Heart right ventricle (tissue), 16 donors: ENCODE data around the gene C1QTNF1. TPM values are rescaled to one million over a fixed set of nuclear protein-coding genes. Genes with fewer than 3 reads are reported as not detected.

Experiments used
- ATAC-seq, 8 donors: fragments of 200-7000 bp; cut with Tn5 transposase; one replicate each; pipeline ENCODE4 v1.9.1; 2020; ENCODE audit warnings: mild to moderate bottlenecking in 8 of 8, moderate library complexity in 8 of 8, moderate number of reproducible peaks in 1 of 8
- DNase-seq, 2 donors: peaks; one replicate each; pipeline ENCODE4 v3.0.0-alpha.2; 2020
- H3K27ac ChIP-seq, 10 donors: fragments of 200-600 bp; sonication (generic) in 2 of 10; one replicate each; pipeline versions ENCODE4 v1.5.0 to v1.8.0; 2020 to 2022; ENCODE audit warnings: mild to moderate bottlenecking in 3 of 10
- H3K27me3 ChIP-seq, 7 donors: fragments of 200-600 bp; one replicate each; pipeline ENCODE4 v1.8.0; 2021 to 2022; ENCODE audit warnings: mild to moderate bottlenecking in 2 of 7
- H3K36me3 ChIP-seq, 9 donors: fragments of 200-600 bp; sonication (generic) in 1 of 9; one replicate each; pipeline versions ENCODE4 v1.5.0 to v1.8.0; 2020 to 2022; ENCODE audit warnings: mild to moderate bottlenecking in 2 of 9
- H3K4me1 ChIP-seq, 9 donors: fragments of 200-600 bp; sonication (generic) in 1 of 9; one replicate each; pipeline versions ENCODE4 v1.5.0 to v1.8.0; 2020 to 2022; ENCODE audit warnings: mild to moderate bottlenecking in 4 of 9
- H3K4me3 ChIP-seq, 10 donors: fragments of 200-600 bp; sonication (generic) in 2 of 10; one replicate each; pipeline versions ENCODE4 v1.5.0 to v1.8.0; 2020 to 2022; ENCODE audit warnings: mild to moderate bottlenecking in 7 of 10, moderate library complexity in 2 of 10
- H3K9me3 ChIP-seq, 11 donors: fragments of 200-600 bp in 10 of 11; sonication (generic) in 2 of 11; one replicate each; pipeline versions ENCODE4 v1.5.0 to v1.8.0; 2013 to 2022; ENCODE audit warnings: mild to moderate bottlenecking in 2 of 11, control low read depth in 1 of 11, moderate library complexity in 1 of 11
- WGBS, 2 donors: extraction: QIAGEN DNeasy Blood & Tissue Kit; methylation state at CpG; one replicate each; pipeline ENCODE4 v1.1.7; 2013; ENCODE audit warnings: inconsistent platforms in 1 of 2; 5-methylcytosine and 5-hydroxymethylcytosine counted together
- intact Hi-C, 10 donors: fragments of 100-400 bp; cut with DNase I; formaldehyde crosslinking; loops; one replicate each; pipeline versions ENCODE4 v1.11.1 to v1.14.2; 2022
- polyA plus RNA-seq, 2 donors: library from polyadenylated mRNA; stranded (reverse); fragments of 200-250 nt; gene quantifications; one replicate each; pipeline ENCODE4 v1.2.3, GENCODE V29; 2013
- total RNA-seq, 10 donors: library from RNA; stranded (reverse); fragmentation: NEBNext Ultra II Directional in 3 of 10; extraction: Animal tissue kit (Norgen Biotek cat#: 25700) in 3 of 10; gene quantifications; one replicate each; pipeline versions ENCODE4 v1.2.1 to v1.2.4, GENCODE V29; 2021 to 2023
- TF ChIP-seq, protein P1 (sequence below), 9 donors: fragments of 200-600 bp; sonication (generic) in 2 of 9; IDR thresholded peaks; one replicate each; pipeline versions ENCODE4 v1.5.0 to v1.8.0; 2021 to 2022; ENCODE audit warnings: antibody characterized with exemption in 9 of 9, mild to moderate bottlenecking in 5 of 9, moderate library complexity in 1 of 9
- donor health status: Arrhythmogenic right ventricular cardiomyopathy.
- donor health status: ischemic (EF 13 %, LVEDD 7.1; RV severe dilation, severe dysfunction).
- donor health status: healthy with polysubstance abuse.
- donor health status: DM: no; HTN: yes; CAD: no.
- donor health status: DM: no; HTN: no; CAD: no.
- donor health status: ischemic (EF 25% LVEDD 6.9; RV normal size, moderate dysfunction).
- donor health status: ischemic (EF 25% LVEDD 5.7; RV mildly dilated, moderate dysfunction).
- donor health status: healthy.
- donor health status: DM: yes; HTN: yes; CAD: no.
- donor health status: Ischemic cardiomyopathy.
- donor health status: ischemic (EF 35%, LVEDD 5.7; RV mildly dilated, moderate dysfunction).
- donor health status: nonischemic (EF 11% LVEDD 7.7; RV severe dilation, severe dysfunction).
- donor health status: DM: yes; HTN: yes; CAD: no.
- donor health status: PGD.
- donor health status: ischemic (EF 29% LVEDD 5.4; RV normal size, mild dysfunction).
- donor health status: nonischemic (EF 23%, LVEDD 6.1; RV moderate dilation, normal function).

The C1QTNF1 gene
- total and polyA plus RNA-seq, 12 donors = 29.3 to 685 (median 67.3) TPM

DNA sequence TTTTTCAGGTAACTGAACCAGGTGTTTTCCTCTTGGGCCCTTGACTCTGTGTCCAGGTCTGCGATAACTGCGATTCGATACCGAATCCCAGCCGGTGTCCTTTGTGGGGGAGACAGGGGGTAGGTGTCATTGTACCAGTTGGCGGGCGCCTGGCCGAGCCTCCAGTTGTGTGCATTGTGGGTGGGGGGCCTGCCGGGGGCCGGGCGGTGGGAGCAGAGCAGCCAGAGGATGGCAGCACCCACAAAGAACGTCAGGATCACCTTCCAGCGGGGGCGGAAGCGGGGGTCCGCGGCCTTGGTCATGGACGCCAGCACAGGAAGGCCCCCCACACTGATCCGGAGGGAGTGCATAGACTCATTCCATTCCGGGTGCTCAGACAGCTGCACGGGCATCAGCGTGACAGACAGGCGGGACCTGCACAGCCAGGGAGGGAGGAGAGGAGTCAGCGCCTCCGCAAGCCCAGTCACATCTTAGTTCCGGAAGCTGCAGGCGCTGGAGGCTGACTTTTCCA is 26.7 kb upstream of the C1QTNF1 start:
- intact Hi-C loops = loop anchor here in 2 of 10 donors (10.0 kb wide), 2 partner anchors 48 to 398 kb away; no protein-coding TSS in a partner anchor
- TF ChIP-seq, protein P1, sequence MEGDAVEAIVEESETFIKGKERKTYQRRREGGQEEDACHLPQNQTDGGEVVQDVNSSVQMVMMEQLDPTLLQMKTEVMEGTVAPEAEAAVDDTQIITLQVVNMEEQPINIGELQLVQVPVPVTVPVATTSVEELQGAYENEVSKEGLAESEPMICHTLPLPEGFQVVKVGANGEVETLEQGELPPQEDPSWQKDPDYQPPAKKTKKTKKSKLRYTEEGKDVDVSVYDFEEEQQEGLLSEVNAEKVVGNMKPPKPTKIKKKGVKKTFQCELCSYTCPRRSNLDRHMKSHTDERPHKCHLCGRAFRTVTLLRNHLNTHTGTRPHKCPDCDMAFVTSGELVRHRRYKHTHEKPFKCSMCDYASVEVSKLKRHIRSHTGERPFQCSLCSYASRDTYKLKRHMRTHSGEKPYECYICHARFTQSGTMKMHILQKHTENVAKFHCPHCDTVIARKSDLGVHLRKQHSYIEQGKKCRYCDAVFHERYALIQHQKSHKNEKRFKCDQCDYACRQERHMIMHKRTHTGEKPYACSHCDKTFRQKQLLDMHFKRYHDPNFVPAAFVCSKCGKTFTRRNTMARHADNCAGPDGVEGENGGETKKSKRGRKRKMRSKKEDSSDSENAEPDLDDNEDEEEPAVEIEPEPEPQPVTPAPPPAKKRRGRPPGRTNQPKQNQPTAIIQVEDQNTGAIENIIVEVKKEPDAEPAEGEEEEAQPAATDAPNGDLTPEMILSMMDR (IDR thresholded peaks at IDR 0.05) = no peak
- H3K36me3 ChIP-seq = peaks cover 0 to 85% (median 16%) of the 10 kb centered on the region in 9 donors

DNA sequence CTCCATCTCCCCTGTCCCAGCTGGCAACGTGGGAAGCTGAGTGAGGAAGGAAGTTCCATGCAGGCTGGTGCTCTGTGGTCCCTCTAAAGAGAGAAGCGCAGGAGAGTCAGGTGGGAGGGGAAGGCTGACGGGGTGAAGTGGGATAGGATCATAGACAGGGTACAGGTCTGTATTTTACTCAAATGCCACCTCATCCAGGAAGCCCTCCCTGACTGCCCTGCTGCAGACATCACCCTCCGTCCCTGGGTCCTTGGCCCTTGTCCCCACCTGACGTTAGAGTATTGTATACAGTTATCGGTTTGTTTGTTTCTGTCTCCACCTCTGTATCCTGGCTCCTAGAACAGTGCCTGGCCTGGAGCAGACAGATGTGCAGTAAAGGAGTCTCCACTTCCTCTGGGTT is 26.1 kb upstream of the C1QTNF1 start:
- 75% methylated on average over 6 of the region's 6 CpGs for whole genome bisulfite sequencing, 2 donors
- ATAC-seq = no peak
- intact Hi-C loops = loop anchor here in 2 of 10 donors (10.0 kb wide), 2 partner anchors 47 to 397 kb away; no protein-coding TSS in a partner anchor
- H3K36me3 ChIP-seq = peaks cover 0 to 85% (median 12%) of the 10 kb centered on the region in 9 donors
- peaks cover 0 to 38% (median 20%) of the 10 kb centered on the region in 9 donors for H3K4me1 ChIP-seq
- no peaks in the 10 kb centered on the region for H3K27me3 ChIP-seq
- H3K27ac ChIP-seq = peak overlapping the region in 8 of 10 donors; percentile 47 to 70 (median 64)
- no peak overlapping the region for H3K4me3 ChIP-seq
- TF ChIP-seq, protein P1 (IDR thresholded peaks at IDR 0.05) = no peak
- H3K9me3 ChIP-seq = no peaks in the 10 kb centered on the region
- DNase-seq = no peak

More for the DNA sequence above, 26.7 kb upstream of the C1QTNF1 start:
- Histone ChIP-seq H3K4me3 (no peak overlapping the region), H3K27me3 (no peaks in the 10 kb centered on the region), H3K27ac (peak overlapping the region in 1 of 10 donors; percentile 47), H3K4me1 (peaks cover 0 to 40% (median 20%) of the 10 kb centered on the region in 9 donors), H3K9me3 (no peaks in the 10 kb centered on the region)
- no peak for ATAC-seq
- WGBS, 2 donors = 92 to 95% methylated on average over 27 of the region's 27 CpGs
- DNase-seq = no peak

DNA sequence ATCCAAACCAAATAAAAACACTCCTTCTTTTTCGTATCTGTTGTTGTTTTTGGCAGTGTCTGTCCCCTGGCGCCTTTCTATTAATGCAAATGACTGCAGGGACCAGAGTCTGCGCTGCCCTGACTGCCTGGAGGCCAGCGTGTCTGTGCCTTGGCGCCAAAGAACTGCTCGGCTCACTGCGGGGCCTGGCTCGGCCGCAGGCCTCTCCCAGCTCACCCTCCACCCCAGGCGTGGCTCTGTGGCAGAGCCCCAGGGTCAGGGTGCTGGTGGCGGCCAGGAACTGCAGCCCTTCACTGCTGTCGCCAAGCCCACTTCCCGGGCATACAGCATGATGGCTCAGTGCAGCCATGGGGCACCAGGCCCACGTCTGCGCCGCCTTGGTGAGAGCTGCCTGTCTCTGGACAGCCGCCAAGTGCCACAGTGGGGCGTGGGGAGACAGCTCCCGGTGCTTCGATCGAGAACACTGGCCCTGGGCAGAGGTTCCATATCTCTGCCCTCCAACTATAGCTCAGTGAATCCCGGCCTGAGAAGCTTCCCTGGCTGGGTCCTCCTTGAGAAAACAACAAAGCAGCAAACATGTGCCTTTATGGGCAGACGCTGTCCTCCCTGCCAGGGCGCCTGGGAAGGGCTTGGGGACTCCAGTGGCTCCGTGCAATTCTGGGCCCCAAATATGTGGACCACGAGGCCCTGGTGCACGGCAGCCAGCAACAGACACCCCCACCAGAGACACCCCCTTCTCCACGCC is 25.5 kb upstream of the C1QTNF1 start:
- Histone ChIP-seq H3K4me3 (peak overlapping the region in 1 of 10 donors; percentile 9), H3K4me1 (peaks cover 0 to 34% (median 20%) of the 10 kb centered on the region in 9 donors), H3K27ac (peak overlapping the region in 9 of 10 donors; percentile 27 to 70 (median 60)), H3K36me3 (peaks cover 0 to 82% (median 12%) of the 10 kb centered on the region in 9 donors), H3K27me3 (no peaks in the 10 kb centered on the region), H3K9me3 (no peaks in the 10 kb centered on the region)
- ATAC-seq (peak; percentile 53 to 83 (median 76)), DNase-seq (peak; percentile 58 to 78)
- intact Hi-C loops = loop anchor here in 2 of 10 donors (10.0 kb wide), 2 partner anchors 46 to 396 kb away; no protein-coding TSS in a partner anchor
- TF ChIP-seq, protein P1 (IDR thresholded peaks at IDR 0.05) = peak in 2 of 9 donors; percentile 8 to 33
- 49 to 59% methylated on average over 28 of the region's 28 CpGs for WGBS, 2 donors

DNA sequence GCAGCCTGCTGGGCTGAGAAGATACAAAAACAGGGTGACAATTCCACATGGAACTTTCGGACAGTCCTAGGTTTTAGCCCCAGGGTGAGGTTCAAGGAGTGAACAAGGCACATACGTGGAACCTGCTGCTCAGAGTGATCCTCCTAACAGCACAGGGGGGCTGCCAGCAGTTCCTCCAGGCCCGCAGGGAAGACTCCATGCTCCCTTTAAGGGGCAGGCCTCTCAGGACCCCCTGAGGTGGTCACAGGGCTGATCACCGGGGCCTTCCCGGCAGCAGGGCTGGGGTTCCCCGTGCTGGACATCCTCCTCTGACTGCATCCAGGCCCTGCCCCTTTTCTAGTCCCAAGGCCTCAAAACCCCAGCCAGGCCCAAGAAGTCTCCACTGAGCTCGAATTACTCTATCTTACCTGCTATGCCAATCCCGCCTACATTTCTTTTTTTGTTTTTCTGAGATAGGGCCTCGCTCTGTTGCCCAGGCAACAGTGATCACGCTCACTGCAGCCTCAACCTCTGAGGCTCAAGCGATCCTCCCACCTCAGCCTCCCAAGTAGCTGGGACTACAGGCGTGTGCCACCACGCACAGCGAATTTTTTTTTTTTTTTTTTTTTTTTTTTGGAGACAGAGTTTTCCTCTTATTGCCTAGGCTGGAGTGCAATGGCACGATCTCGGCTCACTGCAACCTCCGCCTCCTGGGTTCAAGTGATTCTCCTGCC is 24.8 kb upstream of the C1QTNF1 start:
- H3K27ac ChIP-seq = peak overlapping the region in 9 of 10 donors; percentile 37 to 70 (median 60)
- WGBS, 2 donors = 89 to 92% methylated on average over 17 of the region's 17 CpGs

More for the DNA sequence above, 24.8 kb upstream of the C1QTNF1 start:
- DNase-seq (no peak), ATAC-seq (peak in 1 of 8 donors; percentile 3)
- Histone ChIP-seq H3K4me1 (peaks cover 0 to 32% (median 20%) of the 10 kb centered on the region in 9 donors), H3K9me3 (no peaks in the 10 kb centered on the region), H3K36me3 (peaks cover 0 to 75% (median 12%) of the 10 kb centered on the region in 9 donors), H3K27me3 (no peaks in the 10 kb centered on the region), H3K4me3 (no peak overlapping the region)
- intact Hi-C loops = loop anchor here in 2 of 10 donors (10.0 kb wide), 2 partner anchors 46 to 396 kb away; no protein-coding TSS in a partner anchor
- TF ChIP-seq, protein P1 (IDR thresholded peaks at IDR 0.05) = no peak
